PFSK-1 (cell line): ENCODE results near the gene GALNTL6.

ENCODE experiments used
- FOXP2 ChIP-seq: optimal IDR thresholded peaks from 2 replicates; pipeline ENCODE3; 2011; ENCODE audit warnings: borderline replicate concordance, control low read depth, inconsistent platforms; ENCODE audit not compliant: insufficient read depth; ENCODE audit errors: extremely low read length, extremely low read depth
- POLR2AphosphoS5 ChIP-seq: IDR thresholded peaks from 2 replicates; pipeline ENCODE4 v1.6.1; 2012; ENCODE audit warnings: low read depth, mild to moderate bottlenecking, control low read depth, low read length, moderate library complexity
- SIN3A ChIP-seq: IDR thresholded peaks from 2 replicates; pipeline ENCODE4 v1.6.1; 2012; ENCODE audit warnings: mild to moderate bottlenecking, low read length, moderate library complexity, borderline replicate concordance; ENCODE audit not compliant: insufficient read depth
- TAF1 ChIP-seq: IDR thresholded peaks from 2 replicates; pipeline ENCODE4 v1.6.1; 2012; ENCODE audit warnings: low read length, control low read depth, borderline replicate concordance; ENCODE audit not compliant: insufficient read depth
- TF ChIP-seq, protein P1 (sequence below), 2 experiments: IDR thresholded peaks; 2 replicates each; pipeline versions ENCODE4 v1.6.1 to v1.8.0; 2011 to 2012; ENCODE audit warnings: low read depth in 2 of 2, low read length in 2 of 2, control low read depth in 1 of 2, inconsistent platforms in 1 of 2, mild to moderate bottlenecking in 1 of 2, moderate library complexity in 1 of 2; ENCODE audit not compliant: insufficient read depth in 1 of 2

The GALNTL6 gene

DNA sequence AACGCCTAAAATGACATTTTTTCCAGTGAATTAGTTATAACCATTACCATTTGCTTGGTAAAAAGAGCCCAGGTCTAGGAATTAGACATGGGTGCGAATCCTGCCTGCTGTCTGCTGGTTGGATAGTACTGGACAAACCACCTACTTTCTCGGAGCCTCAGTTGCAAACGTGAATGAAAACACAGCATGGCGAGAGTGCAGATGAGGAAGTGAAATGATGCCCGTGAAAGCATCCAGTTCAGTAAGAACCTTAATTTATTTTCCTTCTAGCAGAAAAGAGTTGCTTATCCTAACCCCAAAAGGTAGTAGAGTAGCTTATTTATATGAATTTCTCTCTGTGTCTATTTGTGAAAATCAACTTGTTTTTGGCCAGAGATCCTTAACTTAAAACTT is 1184.0 kb downstream of the GALNTL6 start:
- TF ChIP-seq, protein P1, sequence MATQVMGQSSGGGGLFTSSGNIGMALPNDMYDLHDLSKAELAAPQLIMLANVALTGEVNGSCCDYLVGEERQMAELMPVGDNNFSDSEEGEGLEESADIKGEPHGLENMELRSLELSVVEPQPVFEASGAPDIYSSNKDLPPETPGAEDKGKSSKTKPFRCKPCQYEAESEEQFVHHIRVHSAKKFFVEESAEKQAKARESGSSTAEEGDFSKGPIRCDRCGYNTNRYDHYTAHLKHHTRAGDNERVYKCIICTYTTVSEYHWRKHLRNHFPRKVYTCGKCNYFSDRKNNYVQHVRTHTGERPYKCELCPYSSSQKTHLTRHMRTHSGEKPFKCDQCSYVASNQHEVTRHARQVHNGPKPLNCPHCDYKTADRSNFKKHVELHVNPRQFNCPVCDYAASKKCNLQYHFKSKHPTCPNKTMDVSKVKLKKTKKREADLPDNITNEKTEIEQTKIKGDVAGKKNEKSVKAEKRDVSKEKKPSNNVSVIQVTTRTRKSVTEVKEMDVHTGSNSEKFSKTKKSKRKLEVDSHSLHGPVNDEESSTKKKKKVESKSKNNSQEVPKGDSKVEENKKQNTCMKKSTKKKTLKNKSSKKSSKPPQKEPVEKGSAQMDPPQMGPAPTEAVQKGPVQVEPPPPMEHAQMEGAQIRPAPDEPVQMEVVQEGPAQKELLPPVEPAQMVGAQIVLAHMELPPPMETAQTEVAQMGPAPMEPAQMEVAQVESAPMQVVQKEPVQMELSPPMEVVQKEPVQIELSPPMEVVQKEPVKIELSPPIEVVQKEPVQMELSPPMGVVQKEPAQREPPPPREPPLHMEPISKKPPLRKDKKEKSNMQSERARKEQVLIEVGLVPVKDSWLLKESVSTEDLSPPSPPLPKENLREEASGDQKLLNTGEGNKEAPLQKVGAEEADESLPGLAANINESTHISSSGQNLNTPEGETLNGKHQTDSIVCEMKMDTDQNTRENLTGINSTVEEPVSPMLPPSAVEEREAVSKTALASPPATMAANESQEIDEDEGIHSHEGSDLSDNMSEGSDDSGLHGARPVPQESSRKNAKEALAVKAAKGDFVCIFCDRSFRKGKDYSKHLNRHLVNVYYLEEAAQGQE (IDR thresholded peaks at IDR 0.05; ENCODE audit: insufficient read depth in 1 of 2, low read depth in 2 of 2, low read length in 2 of 2), result no peak
- TF ChIP-seq TAF1 (no peak), POLR2AphosphoS5 (no peak), FOXP2 (no peak), SIN3A (no peak)

DNA sequence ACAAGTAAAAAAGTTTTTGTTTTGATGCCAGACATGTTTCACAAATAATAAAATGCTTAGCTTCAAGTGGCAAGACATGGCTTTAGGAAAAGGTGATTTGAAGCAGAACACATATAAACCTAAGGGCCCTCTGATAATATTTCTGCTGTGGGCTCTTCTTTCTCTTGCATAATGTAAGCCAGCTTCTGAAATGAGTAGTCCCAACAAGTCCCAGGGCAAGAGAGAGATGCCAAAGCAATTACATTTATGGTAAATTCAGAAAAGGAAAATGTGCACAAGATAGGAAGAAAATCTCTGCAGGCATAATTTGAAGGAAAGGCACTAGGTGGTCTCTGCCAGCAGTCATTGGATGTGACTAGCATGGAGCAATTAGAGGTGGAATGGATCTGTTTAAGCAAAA is 1184.7 kb downstream of the GALNTL6 start:
- TF ChIP-seq FOXP2, result no peak
- TF ChIP-seq TAF1, result no peak
- no peak for TF ChIP-seq POLR2AphosphoS5
- TF ChIP-seq, protein P1 (IDR thresholded peaks at IDR 0.05; ENCODE audit: insufficient read depth in 1 of 2, low read depth in 2 of 2, low read length in 2 of 2), result no peak

DNA sequence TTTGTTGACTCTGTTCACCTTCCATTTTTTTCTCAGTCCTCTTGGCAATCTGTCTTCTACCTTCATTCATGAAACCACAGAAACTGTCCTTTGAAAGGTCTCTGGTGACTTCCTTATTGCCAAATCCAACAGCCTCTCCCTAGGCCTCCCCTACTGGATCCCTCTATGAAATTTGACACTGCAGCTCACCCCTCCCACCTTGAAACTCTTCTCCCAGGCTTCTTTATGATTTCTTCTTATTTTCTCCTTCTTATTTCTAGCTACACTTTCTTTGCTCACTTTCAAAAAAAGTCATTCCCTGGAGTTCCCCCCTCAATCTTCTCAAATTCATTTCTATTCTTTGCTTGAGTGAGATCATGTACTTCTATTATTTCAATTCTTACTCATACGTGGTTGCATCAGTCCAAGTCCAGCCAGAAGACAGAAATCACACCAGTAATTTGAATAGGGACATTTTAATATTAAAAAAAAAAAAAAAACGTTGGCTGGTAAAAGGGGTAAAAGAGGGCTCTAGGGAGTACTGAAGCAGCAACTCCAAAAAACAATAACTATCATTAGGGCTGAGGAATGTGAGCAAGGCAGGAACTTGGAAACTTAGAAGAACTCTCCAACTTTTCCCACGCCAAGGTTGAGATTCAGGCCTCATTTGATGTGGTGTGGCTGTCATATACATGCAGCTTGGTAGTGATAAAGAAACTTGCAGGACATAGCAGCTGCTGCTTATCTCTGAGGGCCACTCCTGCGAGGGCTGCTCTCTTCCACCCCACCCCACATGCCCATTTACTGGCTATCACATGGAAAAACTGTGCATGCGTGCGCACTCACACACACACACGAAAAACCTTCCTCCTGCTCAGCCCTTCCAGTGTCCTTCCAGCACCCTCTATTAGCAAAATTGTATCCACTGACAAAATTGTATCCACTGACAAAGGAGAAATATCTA is 1185.6 kb downstream of the GALNTL6 start:
- TF ChIP-seq SIN3A (no peak), TAF1 (no peak), POLR2AphosphoS5 (no peak)

DNA sequence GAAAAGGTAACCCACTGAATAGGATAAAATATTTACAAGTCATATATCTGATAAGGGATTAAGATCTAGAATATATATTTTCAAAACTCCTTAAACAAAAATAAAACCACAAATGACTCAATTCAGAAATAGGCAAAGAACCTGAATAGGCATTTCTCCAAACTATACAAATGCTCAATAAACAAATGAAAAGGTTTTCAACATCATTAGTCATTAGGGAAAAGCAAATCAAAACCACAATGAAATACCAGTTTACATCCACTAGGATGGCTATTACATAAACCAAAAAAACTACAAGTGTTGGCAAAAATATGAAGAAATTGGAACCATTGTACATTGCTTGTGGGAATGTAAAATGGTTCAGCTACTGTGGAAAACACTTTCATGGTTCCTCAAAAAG is 1188.4 kb downstream of the GALNTL6 start:
- no peak for TF ChIP-seq POLR2AphosphoS5
- TF ChIP-seq FOXP2, result no peak
- TF ChIP-seq SIN3A, result no peak
- TF ChIP-seq, protein P1 (IDR thresholded peaks at IDR 0.05; ENCODE audit: insufficient read depth in 1 of 2, low read depth in 2 of 2, low read length in 2 of 2), result no peak
- TF ChIP-seq TAF1, result no peak

DNA sequence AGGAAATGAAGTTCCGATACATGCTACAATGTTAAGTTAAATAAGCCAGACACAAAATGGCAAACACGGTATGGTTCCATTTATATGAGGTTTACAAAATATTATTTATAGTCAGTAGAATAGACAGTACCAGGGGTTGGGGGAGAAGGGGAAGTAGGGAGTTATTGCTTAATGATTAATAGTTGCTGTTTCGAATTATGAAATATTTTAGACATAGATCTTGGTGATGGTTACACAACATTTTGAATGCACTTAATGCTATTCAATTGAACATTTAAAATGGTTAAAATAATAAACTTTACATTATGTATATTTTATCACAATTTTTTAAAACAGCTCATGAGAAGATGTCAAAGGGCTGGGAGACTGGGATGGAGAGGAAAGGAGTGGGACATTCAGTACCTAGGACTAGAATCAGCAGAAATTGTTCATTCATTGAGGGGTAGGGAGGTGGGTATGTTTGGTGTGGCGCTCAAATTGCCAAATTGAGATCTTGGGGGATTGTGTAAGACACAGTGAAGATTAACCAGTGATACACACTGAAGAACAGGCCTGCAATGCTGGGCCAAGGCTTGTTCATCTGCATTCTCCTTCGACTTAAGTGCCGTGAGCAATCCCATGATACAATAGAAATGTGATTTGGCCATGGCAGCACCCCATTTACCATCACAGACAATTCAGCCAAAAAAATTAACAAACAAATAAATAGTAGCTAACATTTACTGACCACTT is 1189.8 kb downstream of the GALNTL6 start:
- TF ChIP-seq FOXP2 (no peak), TAF1 (no peak), POLR2AphosphoS5 (no peak), SIN3A (no peak)
- TF ChIP-seq, protein P1 (IDR thresholded peaks at IDR 0.05; ENCODE audit: insufficient read depth in 1 of 2, low read depth in 2 of 2, low read length in 2 of 2), result no peak
